ENCODE results near the gene COL4A4. TPM values are rescaled to one million over a fixed set of nuclear protein-coding genes. Genes with fewer than 3 reads are reported as not detected.
"Not testable (repeated sequence)": the region's sequence is repeated elsewhere in the genome, so short reads cannot be mapped to it uniquely, and the experiment has no call there.

The COL4A4 gene
- total RNA-seq, 1 donor from 2014 or later = 5.2 TPM

- no peak for TF ChIP-seq CTCF (conservative IDR thresholded peaks at IDR 0.05; ENCODE audit: low read depth, low read length)
- no peak for DNase-seq (ENCODE audit: low read depth)
- no peak overlapping the region for H3K4me3 ChIP-seq (ENCODE audit: low read depth, low read length)
These were observed 65.9 kb downstream of the COL4A4 start for GRCh38 chr2:227098162-227098515.

- H3K4me3 ChIP-seq (ENCODE audit: low read depth, low read length) = no peak overlapping the region
- DNase-seq (ENCODE audit: low read depth) = no peak
- no peak for TF ChIP-seq CTCF (conservative IDR thresholded peaks at IDR 0.05; ENCODE audit: low read depth, low read length)
These were observed 66.4 kb downstream of the COL4A4 start for GRCh38 chr2:227097495-227098161.

GRCh38 chr2:227095346-227095745 lies 68.7 kb downstream of the COL4A4 start:
- no peak for TF ChIP-seq CTCF (conservative IDR thresholded peaks at IDR 0.05; ENCODE audit: low read depth, low read length)
- no peak for DNase-seq (ENCODE audit: low read depth)
- H3K4me3 ChIP-seq (ENCODE audit: low read depth, low read length) = no peak overlapping the region

GRCh38 chr2:227082286-227082685 lies 81.7 kb downstream of the COL4A4 start:
- DNase-seq (ENCODE audit: low read depth) = no peak
- no peak for TF ChIP-seq CTCF (conservative IDR thresholded peaks at IDR 0.05; ENCODE audit: low read depth, low read length)
- H3K4me3 ChIP-seq (ENCODE audit: low read depth, low read length) = no peak overlapping the region

GRCh38 chr2:227079726-227080125 lies 84.3 kb downstream of the COL4A4 start:
- no peak for DNase-seq (ENCODE audit: low read depth)

GRCh38 chr2:227065065-227065464 lies 98.9 kb downstream of the COL4A4 start:
- not testable (repeated sequence) for DNase-seq (ENCODE audit: low read depth); H3K4me3 ChIP-seq (ENCODE audit: low read depth, low read length)

More at GRCh38 chr2:227079726-227080125, 84.3 kb downstream of the COL4A4 start:
- H3K4me3 ChIP-seq (ENCODE audit: low read depth, low read length) = no peak overlapping the region
- no peak for TF ChIP-seq CTCF (conservative IDR thresholded peaks at IDR 0.05; ENCODE audit: low read depth, low read length)

- DNase-seq (ENCODE audit: low read depth) = no peak
- no peak overlapping the region for H3K4me3 ChIP-seq (ENCODE audit: low read depth, low read length)
- TF ChIP-seq CTCF (conservative IDR thresholded peaks at IDR 0.05; ENCODE audit: low read depth, low read length) = no peak
These were observed 105.1 kb downstream of the COL4A4 start for GRCh38 chr2:227058888-227059399.
